Spleen (tissue), 7 donors: Measurements from ENCODE around the gene SMAD6.

Experiments
- CTCF ChIP-seq, 11 experiments: fragments of 200-600 bp in 7 of 11; fragments of 450-650 bp in 4 of 11; sonication (generic) in 4 of 11; IDR thresholded peaks in 8 of 11; conservative IDR thresholded peaks in 3 of 11; 1 replicate in 7 of 11; 2 replicates in 4 of 11; pipeline versions ENCODE4 v1.4.0 to v1.8.0; 2016 to 2021; ENCODE audit warnings: antibody characterized with exemption in 11 of 11, inconsistent platforms in 4 of 11, mild to moderate bottlenecking in 1 of 11
- POLR2A ChIP-seq, 3 donors: fragments of 450-650 bp; IDR thresholded peaks; one replicate each; pipeline ENCODE4 v1.5.1; 2017; ENCODE audit warnings: antibody characterized with exemption in 3 of 3, mild to moderate bottlenecking in 1 of 3
- POLR2AphosphoS5 ChIP-seq, 3 donors: sonication (generic); formaldehyde crosslinking; IDR thresholded peaks; one replicate each; pipeline ENCODE4 v1.5.1; 2017; ENCODE audit warnings: antibody characterized with exemption in 3 of 3
- donor health status: DM: no; HTN: no; CAD: no; lungs with moderate emphysema.
- donor health status: DM: no; HTN: no; CAD: no.
- donor health status: DM: no; HTN: no; CAD: no.

DNA sequence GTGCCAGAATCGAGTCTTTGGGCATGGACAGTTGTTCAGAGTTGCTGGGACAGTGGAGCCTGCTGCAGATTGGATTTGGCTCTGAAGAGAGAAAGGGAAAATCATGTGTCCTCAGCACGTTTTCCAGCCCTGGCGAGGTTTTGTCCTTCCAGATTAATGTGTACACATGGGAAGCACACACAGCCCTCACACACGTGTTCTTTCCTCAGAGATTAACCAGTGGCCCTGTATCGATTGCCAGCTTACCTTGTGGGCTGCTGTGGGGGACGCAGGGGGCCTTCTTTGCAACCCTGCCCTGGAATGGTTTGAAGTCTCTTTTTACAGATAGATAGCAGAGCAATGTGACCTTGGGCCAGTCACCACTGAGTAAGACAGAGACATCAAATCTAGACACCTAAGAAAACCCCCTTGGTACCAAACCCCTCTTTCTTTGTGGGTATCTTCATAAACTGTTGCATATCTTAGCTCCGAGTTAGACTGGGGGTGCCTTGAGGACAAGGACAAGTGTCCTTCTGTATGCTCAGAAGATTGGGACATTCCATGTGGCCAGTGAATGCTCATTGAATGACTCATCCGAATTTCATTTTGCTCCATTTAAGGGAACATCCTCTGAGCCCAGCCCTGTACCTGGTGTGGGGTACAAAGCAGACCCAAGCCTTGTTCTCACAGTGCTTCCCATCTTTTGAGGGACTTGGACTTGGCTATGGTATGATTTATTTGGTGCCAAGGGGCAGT lies 48.0 kb downstream of the SMAD6 start:
- TF ChIP-seq POLR2A (IDR thresholded peaks at IDR 0.05) (no peak), POLR2AphosphoS5 (IDR thresholded peaks at IDR 0.05) (no peak), CTCF (IDR thresholded peaks at IDR 0.05 in 8 of 11, conservative IDR thresholded peaks at IDR 0.05 in 3 of 11) (no peak)
